Hepatocyte (in vitro differentiated cells): Measurements from ENCODE around the gene EVI5L.

Experiments
- CTCF ChIP-seq: fragments of 200-600 bp; sonication (generic); IDR thresholded peaks from 2 replicates; pipeline ENCODE4 v1.5.1; 2016; ENCODE audit warnings: antibody characterized with exemption, mild to moderate bottlenecking; ENCODE audit not compliant: poor library complexity
- EZH2 ChIP-seq: fragments of 200-600 bp; sonication (generic); IDR thresholded peaks from 2 replicates; pipeline ENCODE4 v1.6.1; 2016; ENCODE audit warnings: antibody characterized with exemption, mild to moderate bottlenecking, borderline replicate concordance
- EZH2phosphoT487 ChIP-seq: fragments of 200-600 bp; sonication (generic); IDR thresholded peaks from one replicate; pipeline ENCODE4 v1.6.1; 2018; ENCODE audit warnings: antibody characterized with exemption, mild to moderate bottlenecking, low read depth, moderate library complexity; ENCODE audit not compliant: unreplicated experiment, severe bottlenecking

GRCh38 chr19:7909471-7910067 is 79.6 kb downstream of the EVI5L start:
- TF ChIP-seq CTCF (no peak), EZH2 (no peak), EZH2phosphoT487 (no peak)
